Measurements from ENCODE around the gene ARMC3. TPM values are rescaled to one million over a fixed set of nuclear protein-coding genes. Genes with fewer than 3 reads are reported as not detected.

Gene ARMC3
- total and polyA plus RNA-seq, 2 experiments from 2014 or later: 0.24 TPM; not detected in 1

GRCh38 chr10:22988581-22989360 is 60.9 kb downstream of the ARMC3 start:
- Mint-ChIP-seq H3K4me1 (peaks cover 29% of the 10 kb centered on the region), H3K4me3 (no peak overlapping the region), H3K9me3 (no peaks in the 10 kb centered on the region), H3K27me3 (ENCODE audit: insufficient read depth, low read depth, poor library complexity) (peaks cover 5% of the 10 kb centered on the region), H3K27ac (no peak overlapping the region), H3K36me3 (ENCODE audit: low read depth) (no peaks in the 10 kb centered on the region)
- Histone ChIP-seq H4K20me1 (replicated peaks; ENCODE audit: insufficient read depth) (no peaks in the 10 kb centered on the region), H3K4me1 (ENCODE audit: insufficient read depth) (peaks cover 17% of the 10 kb centered on the region), H3K27ac (ENCODE audit: low read depth) (no peak overlapping the region), H3K4me3 (no peak overlapping the region), H3F3A (replicated peaks; ENCODE audit: low read depth) (no peaks in the 10 kb centered on the region), H3K79me2 (replicated peaks; ENCODE audit: insufficient read depth) (no peaks in the 10 kb centered on the region), H3K4me2 (no peak overlapping the region), H3K27me3 (ENCODE audit: insufficient read depth) (no peaks in the 10 kb centered on the region), H3K9me2 (ENCODE audit: insufficient read depth) (no peaks in the 10 kb centered on the region), H3K36me3 (ENCODE audit: insufficient read depth) (no peaks in the 10 kb centered on the region), H2AFZ (no peak overlapping the region)
- no peak for TF ChIP-seq POLR2AphosphoS5 (IDR thresholded peaks at IDR 0.05; ENCODE audit: low read depth)
- TF ChIP-seq CTCF (conservative IDR thresholded peaks at IDR 0.05; ENCODE audit: low read depth in 2 of 2): peak; percentile 88 to 98
- DNase-seq (ENCODE audit: low spot score) (peak; percentile 75), ATAC-seq (peak; percentile 32; the same call in 1 of the 3 replicates)

- Mint-ChIP-seq H3K36me3 (ENCODE audit: low read depth) (no peaks in the 10 kb centered on the region), H3K27ac (no peak overlapping the region), H3K9me3 (no peaks in the 10 kb centered on the region), H3K4me1 (peaks cover 32% of the 10 kb centered on the region), H3K27me3 (ENCODE audit: insufficient read depth, low read depth, poor library complexity) (peaks cover 8% of the 10 kb centered on the region), H3K4me3 (no peak overlapping the region)
- Histone ChIP-seq H3K9me2 (ENCODE audit: insufficient read depth) (no peaks in the 10 kb centered on the region), H3K4me3 (no peak overlapping the region), H3K4me2 (no peak overlapping the region), H3K79me2 (replicated peaks; ENCODE audit: insufficient read depth) (no peaks in the 10 kb centered on the region), H2AFZ (no peak overlapping the region), H3F3A (replicated peaks; ENCODE audit: low read depth) (no peaks in the 10 kb centered on the region), H4K20me1 (replicated peaks; ENCODE audit: insufficient read depth) (no peaks in the 10 kb centered on the region), H3K27ac (ENCODE audit: low read depth) (no peak overlapping the region), H3K27me3 (ENCODE audit: insufficient read depth) (no peaks in the 10 kb centered on the region), H3K36me3 (ENCODE audit: insufficient read depth) (no peaks in the 10 kb centered on the region), H3K4me1 (ENCODE audit: insufficient read depth) (peaks cover 19% of the 10 kb centered on the region)
- ATAC-seq (no peak), DNase-seq (ENCODE audit: low spot score) (no peak)
- TF ChIP-seq ETS1 (IDR thresholded peaks at IDR 0.05) (no peak), EZH2phosphoT487 (IDR thresholded peaks at IDR 0.05; ENCODE audit: unreplicated experiment) (no peak), JUNB (IDR thresholded peaks at IDR 0.05; ENCODE audit: unreplicated experiment) (no peak), NANOG (IDR thresholded peaks at IDR 0.05; ENCODE audit: borderline replicate concordance) (no peak), REST (IDR thresholded peaks at IDR 0.05; ENCODE audit: unreplicated experiment) (no peak), ZNF462 (CRISPR knock-in tag; IDR thresholded peaks at IDR 0.05) (no peak)
Measured at GRCh38 chr10:22990443-22990842, 62.6 kb downstream of the ARMC3 start.

Measured in GM23338 (cell line).